Tibial artery (tissue), 4 donors: ENCODE data around the gene CORO2A.

Experiments used
- DNase-seq, 2 donors: peaks; one replicate each; pipeline ENCODE4 v3.0.0-alpha.2; 2019
- H3K27ac ChIP-seq, 2 donors: fragments of 200-600 bp; sonication (generic) in 1 of 2; 1 replicate in 1 of 2; 2 replicates in 1 of 2; pipeline ENCODE4 v1.5.1; 2018 to 2019; ENCODE audit warnings: mild to moderate bottlenecking in 1 of 2
- H3K27me3 ChIP-seq, 2 donors: fragments of 200-600 bp; sonication (generic) in 1 of 2; one replicate each; pipeline versions ENCODE4 v1.5.1 to v1.6.0; 2016 to 2019
- H3K36me3 ChIP-seq, 3 donors: fragments of 200-600 bp; sonication (generic) in 2 of 3; one replicate each; pipeline ENCODE4 v1.5.1; 2016 to 2019; ENCODE audit warnings: mild to moderate bottlenecking in 2 of 3
- H3K4me1 ChIP-seq, 4 donors: fragments of 200-600 bp; sonication (generic) in 2 of 4; 1 replicate in 3 of 4; 2 replicates in 1 of 4; pipeline ENCODE4 v1.5.1; 2016 to 2019
- H3K4me3 ChIP-seq, 2 donors: fragments of 200-600 bp; sonication (generic) in 1 of 2; 1 replicate in 1 of 2; 2 replicates in 1 of 2; pipeline ENCODE4 v1.5.1; 2018 to 2019; ENCODE audit warnings: mild to moderate bottlenecking in 2 of 2
- H3K9me3 ChIP-seq, 3 donors: fragments of 200-600 bp; sonication (generic) in 1 of 3; one replicate each; pipeline ENCODE4 v1.5.1; 2016 to 2019
- CTCF ChIP-seq, 2 experiments: fragments of 200-600 bp in 1 of 2; fragments of 450-650 bp in 1 of 2; IDR thresholded peaks; one replicate each; pipeline ENCODE4 v1.5.1; 2017 to 2019; ENCODE audit warnings: antibody characterized with exemption in 2 of 2, mild to moderate bottlenecking in 1 of 2, moderate library complexity in 1 of 2
- intact Hi-C: fragments of 100-400 bp; cut with DNase I; formaldehyde crosslinking; loops from one replicate; pipeline ENCODE4 v1.15.0; 2023; ENCODE audit warnings: low total_unique reads

Gene CORO2A

GRCh38 chr9:98235126-98235525, 42.7 kb upstream of the CORO2A start:
- peaks cover 10 to 27% (median 12%) of the 10 kb centered on the region in 3 donors for H3K36me3 ChIP-seq
- no peak for TF ChIP-seq CTCF (IDR thresholded peaks at IDR 0.05)

GRCh38 chr9:98234245-98234825, 41.9 kb upstream of the CORO2A start:
- no peak for DNase-seq
- Histone ChIP-seq H3K4me3 (no peak overlapping the region), H3K9me3 (no peaks in the 10 kb centered on the region), H3K4me1 (no peaks in the 10 kb centered on the region), H3K36me3 (peaks cover 12 to 34% (median 20%) of the 10 kb centered on the region in 3 donors), H3K27me3 (no peaks in the 10 kb centered on the region), H3K27ac (no peak overlapping the region)
- no peak for TF ChIP-seq CTCF (IDR thresholded peaks at IDR 0.05)
- intact Hi-C loops, result no loop called here

More at GRCh38 chr9:98235126-98235525, 42.7 kb upstream of the CORO2A start:
- Histone ChIP-seq H3K27me3 (no peaks in the 10 kb centered on the region), H3K4me3 (no peak overlapping the region), H3K4me1 (no peaks in the 10 kb centered on the region), H3K27ac (no peak overlapping the region), H3K9me3 (no peaks in the 10 kb centered on the region)
- intact Hi-C loops, result no loop called here
- no peak for DNase-seq

GRCh38 chr9:98232926-98233325, 40.5 kb upstream of the CORO2A start:
- no peak for TF ChIP-seq CTCF (IDR thresholded peaks at IDR 0.05)
- Histone ChIP-seq H3K36me3 (peaks cover 25 to 49% (median 30%) of the 10 kb centered on the region in 3 donors), H3K27ac (no peak overlapping the region), H3K4me1 (no peaks in the 10 kb centered on the region), H3K27me3 (no peaks in the 10 kb centered on the region), H3K4me3 (no peak overlapping the region), H3K9me3 (no peaks in the 10 kb centered on the region)
- DNase-seq, result no peak
- intact Hi-C loops, result no loop called here

- no peak overlapping the region for H3K4me3 ChIP-seq
- DNase-seq, result no peak
- no peak for TF ChIP-seq CTCF (IDR thresholded peaks at IDR 0.05)
- H3K4me1 ChIP-seq, result no peaks in the 10 kb centered on the region
- H3K27me3 ChIP-seq, result no peaks in the 10 kb centered on the region
- H3K9me3 ChIP-seq, result no peaks in the 10 kb centered on the region
- intact Hi-C loops, result no loop called here
- no peak overlapping the region for H3K27ac ChIP-seq
- H3K36me3 ChIP-seq, result peaks cover 25 to 59% (median 32%) of the 10 kb centered on the region in 3 donors
Measured at GRCh38 chr9:98231770-98232478, 39.5 kb upstream of the CORO2A start.

GRCh38 chr9:98230789-98231188, 38.4 kb upstream of the CORO2A start:
- no peak for DNase-seq
- H3K27ac ChIP-seq, result no peak overlapping the region
- no peak for TF ChIP-seq CTCF (IDR thresholded peaks at IDR 0.05)
- peaks cover 25 to 67% (median 32%) of the 10 kb centered on the region in 3 donors for H3K36me3 ChIP-seq
- intact Hi-C loops, result no loop called here
- H3K4me3 ChIP-seq, result no peak overlapping the region
- H3K9me3 ChIP-seq, result no peaks in the 10 kb centered on the region
- no peaks in the 10 kb centered on the region for H3K27me3 ChIP-seq
- H3K4me1 ChIP-seq, result no peaks in the 10 kb centered on the region
